ENCODE measurements around the gene DNAJC1.
A peak's percentile ranks its signal among the peaks of the same experiment; 100 is the strongest.

The DNAJC1 gene

GRCh38 chr10:22005763-22006162, 2.2 kb upstream of the DNAJC1 start:
- DNase-seq (ENCODE audit: low spot score): no peak

GRCh38 chr10:22003964-22004281, 393 bp upstream of the DNAJC1 start:
- no peak for TF ChIP-seq CTCF (IDR thresholded peaks at IDR 0.05; ENCODE audit: extremely low read depth, missing control alignments)
- DNase-seq (ENCODE audit: low spot score): no peak

More at GRCh38 chr10:22005763-22006162, 2.2 kb upstream of the DNAJC1 start:
- no peak for TF ChIP-seq CTCF (IDR thresholded peaks at IDR 0.05; ENCODE audit: extremely low read depth, missing control alignments)

- TF ChIP-seq CTCF (IDR thresholded peaks at IDR 0.05; ENCODE audit: extremely low read depth, missing control alignments): no peak
- DNase-seq (ENCODE audit: low spot score): peak; percentile 33
Measured at GRCh38 chr10:22002591-22003176, 846 bp downstream of the DNAJC1 start.

GRCh38 chr10:21995557-21995956, 8.0 kb downstream of the DNAJC1 start:
- no peak for DNase-seq (ENCODE audit: low spot score)
- TF ChIP-seq CTCF (IDR thresholded peaks at IDR 0.05; ENCODE audit: extremely low read depth, missing control alignments): no peak

- TF ChIP-seq CTCF (IDR thresholded peaks at IDR 0.05; ENCODE audit: extremely low read depth, missing control alignments): peak; percentile 8
- peak; percentile 15 for DNase-seq (ENCODE audit: low spot score)
Measured at GRCh38 chr10:21993360-21994001, 10.0 kb downstream of the DNAJC1 start.

GRCh38 chr10:21991785-21992184, 11.7 kb downstream of the DNAJC1 start:
- TF ChIP-seq CTCF (IDR thresholded peaks at IDR 0.05; ENCODE audit: extremely low read depth, missing control alignments): no peak
- no peak for DNase-seq (ENCODE audit: low spot score)

GRCh38 chr10:21990449-21990848, 13.1 kb downstream of the DNAJC1 start:
- no peak for DNase-seq (ENCODE audit: low spot score)
- TF ChIP-seq CTCF (IDR thresholded peaks at IDR 0.05; ENCODE audit: extremely low read depth, missing control alignments): no peak
